A673 (cell line): Measurements from ENCODE around the gene TERT. TPM values are rescaled to one million over a fixed set of nuclear protein-coding genes. Genes with fewer than 3 reads are reported as not detected.

Experiments
- BruUV-seq: library from RNA; stranded (reverse); fragments of 400-500 nt; replicated peaks from 2 replicates; lab custom pipeline; 2021; lab: Mats Ljungman, UMichigan
- CTCF ChIA-PET: fragments of 300-600 bp; sonication (Branson Sonifier 250); formaldehyde crosslinking; loops from one replicate; lab custom pipeline; 2022; ENCODE audit warnings: antibody characterized with exemption; lab: Charles Lee
- POLR2A ChIA-PET: fragments of 300-600 bp; sonication (Branson Sonifier 250); formaldehyde crosslinking; loops from one replicate; lab custom pipeline; 2022; ENCODE audit warnings: antibody characterized with exemption; ENCODE audit not compliant: low non-redundant PET; lab: Charles Lee
- DNase-seq: peaks from one replicate; pipeline ENCODE4 v3.0.0-alpha.2; 2015; ENCODE audit warnings: low spot score
- H3K27ac ChIP-seq: fragments of 200-600 bp; sonication (generic); 2 replicates; pipeline ENCODE4 v1.5.1; 2016; ENCODE audit warnings: mixed run types, low read depth, mild to moderate bottlenecking, mixed read lengths, antibody characterized with exemption, low read length; ENCODE audit not compliant: poor library complexity, severe bottlenecking
- H3K27me3 ChIP-seq: fragments of 200-600 bp; sonication (generic); replicated peaks from 2 replicates; pipeline ENCODE4 v1.6.1; 2017; ENCODE audit warnings: mixed run types, low read depth, mild to moderate bottlenecking, mixed read lengths, antibody characterized with exemption, low read length; ENCODE audit not compliant: insufficient read depth, poor library complexity
- H3K36me3 ChIP-seq: fragments of 200-600 bp; sonication (generic); 2 replicates; pipeline ENCODE4 v1.6.1; 2016; ENCODE audit warnings: mixed run types, mild to moderate bottlenecking, mixed read lengths, antibody characterized with exemption, low read length; ENCODE audit not compliant: insufficient read depth, poor library complexity, severe bottlenecking
- H3K4me1 ChIP-seq: fragments of 200-600 bp; sonication (generic); 2 replicates; pipeline ENCODE4 v1.6.1; 2017; ENCODE audit warnings: mixed run types, mild to moderate bottlenecking, mixed read lengths, antibody characterized with exemption, low read length; ENCODE audit not compliant: insufficient read depth, poor library complexity, severe bottlenecking
- H3K4me3 ChIP-seq: fragments of 200-600 bp; sonication (generic); 2 replicates; pipeline ENCODE4 v1.5.1; 2016; ENCODE audit warnings: low read depth, mixed run types, mild to moderate bottlenecking, mixed read lengths, low read length; ENCODE audit not compliant: poor library complexity, severe bottlenecking
- H3K9me3 ChIP-seq: fragments of 200-600 bp; sonication (generic); 2 replicates; pipeline ENCODE4 v1.6.1; 2016; ENCODE audit warnings: mixed run types, low read depth, mild to moderate bottlenecking, mixed read lengths, antibody characterized with exemption, low read length; ENCODE audit not compliant: poor library complexity, severe bottlenecking
- CTCF ChIP-seq: fragments of 300-800, 200-600 bp; sonication (generic); conservative IDR thresholded peaks from 2 replicates; pipeline ENCODE4 v1.5.1; 2017; ENCODE audit warnings: low read depth, mild to moderate bottlenecking, antibody characterized with exemption, low read length, moderate library complexity, mixed read lengths
- EZH2 ChIP-seq: fragments of 200-600 bp; sonication (generic); IDR thresholded peaks from 2 replicates; pipeline ENCODE4 v1.6.1; 2017; ENCODE audit warnings: borderline replicate concordance, low read depth, mild to moderate bottlenecking, mixed read lengths, antibody characterized with exemption, low read length; ENCODE audit not compliant: poor library complexity, severe bottlenecking
- intact Hi-C: fragments of 100-400 bp; cut with micrococcal nuclease; formaldehyde crosslinking; loops from one replicate; pipeline ENCODE4 v1.10.0; 2022; ENCODE audit not compliant: unreplicated experiment
- total RNA-seq: library from RNA; stranded (reverse); gene quantifications from 2 replicates; pipeline ENCODE4 v1.2.3, GENCODE V29; 2021

TERT gene
- total RNA-seq, 1 experiment from 2014 or later, result 14.2 TPM

- no peaks in the 10 kb centered on the region for H3K4me1 ChIP-seq
- BruUV-seq, result no TSS peak
- no peaks in the 10 kb centered on the region for H3K36me3 ChIP-seq
- H3K4me3 ChIP-seq, result no peak overlapping the region
- no peaks in the 10 kb centered on the region for H3K9me3 ChIP-seq
- H3K27me3 ChIP-seq, result peaks cover 4% of the 10 kb centered on the region
- no peak for DNase-seq
- H3K27ac ChIP-seq, result no peak overlapping the region
- no peak for TF ChIP-seq EZH2
- no peak for TF ChIP-seq CTCF
- CTCF ChIA-PET, result no interaction called here
- intact Hi-C loops, result no loop called here
- POLR2A ChIA-PET, result no interaction called here
Measured at GRCh38 chr5:1221721-1222120, 73.1 kb downstream of the TERT start.

GRCh38 chr5:1220831-1221230 is 74.0 kb downstream of the TERT start:
- peaks cover 4% of the 10 kb centered on the region for H3K27me3 ChIP-seq
- no peak for DNase-seq
- intact Hi-C loops, result no loop called here
- no peaks in the 10 kb centered on the region for H3K36me3 ChIP-seq
- H3K4me3 ChIP-seq, result no peak overlapping the region
- CTCF ChIA-PET, result no interaction called here
- TF ChIP-seq CTCF (no peak), EZH2 (no peak)
- H3K9me3 ChIP-seq, result no peaks in the 10 kb centered on the region
- BruUV-seq, result no TSS peak
- POLR2A ChIA-PET, result no interaction called here
- H3K27ac ChIP-seq, result no peak overlapping the region
- no peaks in the 10 kb centered on the region for H3K4me1 ChIP-seq

GRCh38 chr5:1220351-1220750 is 74.5 kb downstream of the TERT start:
- Histone ChIP-seq H3K4me1 (no peaks in the 10 kb centered on the region), H3K27ac (no peak overlapping the region), H3K4me3 (no peak overlapping the region), H3K36me3 (no peaks in the 10 kb centered on the region), H3K27me3 (peaks cover 4% of the 10 kb centered on the region), H3K9me3 (no peaks in the 10 kb centered on the region)
- ChIA-PET CTCF (no interaction called here), POLR2A (interaction anchor here (0.7 kb wide), 1 partner anchor 47 kb away, joined by 3 read pairs; no protein-coding TSS in a partner anchor)
- no peak for TF ChIP-seq EZH2
- TF ChIP-seq CTCF, result no peak
- no peak for DNase-seq
- intact Hi-C loops, result no loop called here
- no TSS peak for BruUV-seq
